ENCODE data around the gene PRDM16.

The PRDM16 gene

DNA sequence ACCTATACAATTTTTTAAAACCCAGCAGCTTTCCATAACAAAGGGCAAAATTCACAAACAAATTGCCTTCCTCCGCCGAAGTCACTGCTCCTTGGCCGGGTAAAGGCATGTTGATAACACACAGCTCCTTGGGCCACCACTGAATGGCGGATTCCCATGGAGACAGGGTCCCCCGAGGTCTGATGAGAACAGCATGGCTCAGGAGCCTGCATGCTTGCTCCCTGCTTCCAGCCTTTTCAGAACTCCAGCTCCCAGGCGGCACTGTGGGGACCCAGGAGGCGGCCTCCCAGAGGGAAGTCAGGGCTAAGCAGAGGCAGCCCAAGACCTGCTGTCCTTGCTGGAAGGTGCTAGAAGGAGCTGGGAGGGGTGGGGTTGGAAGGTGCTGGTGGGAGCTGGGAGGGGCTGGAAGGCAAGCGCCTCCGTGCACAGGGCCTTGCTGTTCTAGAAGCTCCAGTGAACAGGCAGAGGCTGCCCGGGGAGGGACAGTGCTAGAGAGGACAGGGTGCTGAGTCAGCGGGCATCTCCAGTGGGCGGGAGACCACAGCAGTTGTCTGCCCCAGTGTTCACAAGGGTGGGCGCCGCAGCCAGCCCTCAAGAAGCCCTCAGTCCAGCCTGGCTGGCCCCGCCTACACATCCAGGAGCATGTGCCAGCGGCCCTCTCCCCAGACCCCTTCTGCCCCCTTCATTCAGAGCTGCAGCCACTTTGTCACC, 35.1 kb downstream of the PRDM16 start:
- Histone ChIP-seq H3K27me3 (ENCODE audit: insufficient read depth, low read depth, severe bottlenecking) (peaks cover 2% of the 10 kb centered on the region), H3K9me3 (ENCODE audit: severe bottlenecking) (peaks cover 7% of the 10 kb centered on the region), H3K4me3 (ENCODE audit: low read depth, low read length) (no peak overlapping the region), H3K27ac (no peak overlapping the region), H3K36me3 (no peaks in the 10 kb centered on the region)
- TF ChIP-seq, protein P1, sequence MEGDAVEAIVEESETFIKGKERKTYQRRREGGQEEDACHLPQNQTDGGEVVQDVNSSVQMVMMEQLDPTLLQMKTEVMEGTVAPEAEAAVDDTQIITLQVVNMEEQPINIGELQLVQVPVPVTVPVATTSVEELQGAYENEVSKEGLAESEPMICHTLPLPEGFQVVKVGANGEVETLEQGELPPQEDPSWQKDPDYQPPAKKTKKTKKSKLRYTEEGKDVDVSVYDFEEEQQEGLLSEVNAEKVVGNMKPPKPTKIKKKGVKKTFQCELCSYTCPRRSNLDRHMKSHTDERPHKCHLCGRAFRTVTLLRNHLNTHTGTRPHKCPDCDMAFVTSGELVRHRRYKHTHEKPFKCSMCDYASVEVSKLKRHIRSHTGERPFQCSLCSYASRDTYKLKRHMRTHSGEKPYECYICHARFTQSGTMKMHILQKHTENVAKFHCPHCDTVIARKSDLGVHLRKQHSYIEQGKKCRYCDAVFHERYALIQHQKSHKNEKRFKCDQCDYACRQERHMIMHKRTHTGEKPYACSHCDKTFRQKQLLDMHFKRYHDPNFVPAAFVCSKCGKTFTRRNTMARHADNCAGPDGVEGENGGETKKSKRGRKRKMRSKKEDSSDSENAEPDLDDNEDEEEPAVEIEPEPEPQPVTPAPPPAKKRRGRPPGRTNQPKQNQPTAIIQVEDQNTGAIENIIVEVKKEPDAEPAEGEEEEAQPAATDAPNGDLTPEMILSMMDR (IDR thresholded peaks at IDR 0.05; ENCODE audit: low read depth, low read length) = no peak
- no peak for DNase-seq

DNA sequence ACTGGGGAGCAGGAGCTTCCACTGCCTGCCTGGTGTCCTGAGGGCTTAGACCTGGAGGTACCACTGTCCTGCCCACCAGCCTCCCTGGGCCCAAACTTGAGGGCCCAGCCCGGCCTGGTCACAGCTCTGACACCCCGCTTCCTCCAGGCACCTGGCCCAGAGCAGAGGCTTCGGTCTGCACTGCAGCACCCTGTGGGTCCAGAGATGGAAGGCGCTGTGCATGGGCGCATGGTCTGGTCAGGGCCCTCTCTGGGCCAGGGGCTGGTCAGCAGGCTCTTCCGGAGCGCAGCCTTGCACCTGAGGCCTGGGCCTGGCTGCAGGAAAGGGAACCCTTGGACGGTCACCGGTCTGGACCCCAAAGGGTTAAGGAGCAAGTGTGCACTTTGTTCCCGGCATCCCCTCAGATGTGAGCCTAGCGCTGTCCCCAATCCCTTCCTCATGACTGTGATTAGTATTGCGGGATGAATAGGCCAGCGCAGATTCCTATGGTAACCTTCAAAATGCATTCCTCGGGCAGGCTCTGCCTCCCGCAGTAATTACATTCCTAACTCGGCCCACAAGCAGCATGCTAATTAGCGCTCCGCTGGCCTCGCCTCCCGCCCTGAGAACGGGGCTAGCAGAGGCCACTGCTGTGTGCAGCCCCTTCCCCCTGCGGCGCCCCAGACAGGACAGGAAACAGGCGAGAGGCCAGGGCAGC, 36.3 kb downstream of the PRDM16 start:
- Histone ChIP-seq H3K27ac (no peak overlapping the region), H3K9me3 (ENCODE audit: severe bottlenecking) (peaks cover 7% of the 10 kb centered on the region), H3K27me3 (ENCODE audit: insufficient read depth, low read depth, severe bottlenecking) (peaks cover 2% of the 10 kb centered on the region), H3K36me3 (no peaks in the 10 kb centered on the region), H3K4me3 (ENCODE audit: low read depth, low read length) (no peak overlapping the region)
- DNase-seq = no peak
- TF ChIP-seq, protein P1 (IDR thresholded peaks at IDR 0.05; ENCODE audit: low read depth, low read length) = no peak

DNA sequence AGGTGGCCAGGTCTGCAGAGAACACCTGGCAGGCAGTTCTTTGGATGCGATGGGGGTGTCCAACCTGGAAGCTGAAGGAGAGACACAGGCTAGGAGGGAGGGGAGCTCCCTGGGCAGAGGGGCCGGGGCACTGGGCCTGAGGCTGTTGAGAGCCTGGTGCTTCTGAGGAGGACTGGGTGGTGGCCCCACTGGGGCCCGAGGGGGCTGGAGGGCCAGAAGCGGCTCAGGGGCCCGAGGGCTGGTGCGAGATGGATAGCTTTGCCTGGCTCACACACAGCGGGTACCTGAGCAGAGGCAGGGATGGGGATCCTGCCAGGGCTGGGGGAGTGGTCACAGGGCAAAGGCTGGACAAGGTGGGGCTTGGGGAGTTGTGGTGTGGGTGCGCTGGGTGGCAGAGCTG, 37.2 kb downstream of the PRDM16 start:
- TF ChIP-seq, protein P1 (IDR thresholded peaks at IDR 0.05; ENCODE audit: low read depth, low read length) = no peak
- H3K27me3 ChIP-seq (ENCODE audit: insufficient read depth, low read depth, severe bottlenecking) = peaks cover 2% of the 10 kb centered on the region
- H3K27ac ChIP-seq = no peak overlapping the region
- H3K36me3 ChIP-seq = no peaks in the 10 kb centered on the region
- H3K4me3 ChIP-seq (ENCODE audit: low read depth, low read length) = no peak overlapping the region
- DNase-seq = no peak
- peaks cover 7% of the 10 kb centered on the region for H3K9me3 ChIP-seq (ENCODE audit: severe bottlenecking)

DNA sequence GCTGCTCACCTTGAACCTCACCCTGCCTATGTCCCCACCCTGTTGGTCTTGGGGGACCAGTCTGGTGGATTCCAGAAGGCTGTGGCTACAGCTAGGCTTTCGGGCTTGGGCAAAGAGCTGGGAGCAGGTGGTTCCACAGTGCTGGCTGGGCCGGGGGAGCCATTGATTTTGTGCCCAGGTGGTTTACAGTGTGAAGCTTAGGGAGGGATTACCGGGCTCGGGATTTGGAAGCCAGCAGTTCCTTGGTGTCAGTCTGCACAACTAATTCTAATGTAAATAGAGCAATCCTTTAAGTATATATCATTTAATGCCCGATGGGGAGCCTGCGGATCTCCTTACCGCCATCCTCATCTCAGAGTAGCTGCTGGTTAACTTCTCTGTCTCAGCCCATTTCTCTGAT, 38.2 kb downstream of the PRDM16 start:
- peak; percentile 92 for DNase-seq
- TF ChIP-seq, protein P1 (IDR thresholded peaks at IDR 0.05; ENCODE audit: low read depth, low read length) = no peak
- H3K27ac ChIP-seq = no peak overlapping the region
- H3K9me3 ChIP-seq (ENCODE audit: severe bottlenecking) = peaks cover 7% of the 10 kb centered on the region
- H3K4me3 ChIP-seq (ENCODE audit: low read depth, low read length) = no peak overlapping the region
- H3K36me3 ChIP-seq = no peaks in the 10 kb centered on the region
- H3K27me3 ChIP-seq (ENCODE audit: insufficient read depth, low read depth, severe bottlenecking) = peaks cover 2% of the 10 kb centered on the region

DNA sequence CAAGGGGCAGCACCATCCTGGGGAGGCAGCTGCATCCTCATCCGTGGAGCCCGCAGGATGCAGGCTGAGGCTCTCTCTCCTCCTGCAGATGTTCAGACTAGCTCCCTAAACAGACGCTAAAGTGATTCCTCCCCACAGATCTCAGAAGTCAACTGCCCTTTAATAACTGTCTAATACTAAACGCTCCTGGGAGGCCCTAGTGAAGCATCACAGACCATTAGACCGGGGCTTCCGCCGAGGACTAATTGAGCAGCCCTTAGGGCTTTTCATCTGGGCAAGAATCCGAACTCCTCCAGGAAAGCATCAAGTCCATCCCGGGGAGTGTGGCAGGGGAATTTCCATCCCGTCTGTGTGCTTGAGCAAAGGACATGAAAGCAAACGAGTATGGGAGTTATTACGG, 40.4 kb downstream of the PRDM16 start:
- no peak for DNase-seq
- Histone ChIP-seq H3K4me3 (ENCODE audit: low read depth, low read length) (no peak overlapping the region), H3K36me3 (no peaks in the 10 kb centered on the region), H3K27me3 (ENCODE audit: insufficient read depth, low read depth, severe bottlenecking) (peaks cover 2% of the 10 kb centered on the region), H3K27ac (no peak overlapping the region), H3K9me3 (ENCODE audit: severe bottlenecking) (peaks cover 7% of the 10 kb centered on the region)
- TF ChIP-seq, protein P1 (IDR thresholded peaks at IDR 0.05; ENCODE audit: low read depth, low read length) = no peak

All from WERI-Rb-1 (cell line).